HepG2 (cell line): ENCODE results near the gene APC2. TPM values are rescaled to one million over a fixed set of nuclear protein-coding genes. Genes with fewer than 3 reads are reported as not detected.

Experiments
- BCL6 ChIP-seq: IDR thresholded peaks from 2 replicates; pipeline ENCODE4 v1.6.1; 2016; ENCODE audit warnings: missing genetic modification reagents, missing compliant biosample characterization
- ETV5 ChIP-seq: IDR thresholded peaks from 2 replicates; pipeline ENCODE4 v1.6.1; 2018; ENCODE audit warnings: missing biosample characterization, missing genetic modification reagents, inconsistent platforms, borderline replicate concordance
- HMGXB4 ChIP-seq, 2 experiments: sonication (generic) in 1 of 2; formaldehyde crosslinking in 1 of 2; IDR thresholded peaks; 2 replicates each; pipeline versions ENCODE4 v1.4.0 to v1.6.1; 2018 to 2020; ENCODE audit warnings: missing genetic modification reagents in 2 of 2, borderline replicate concordance in 1 of 2, low read depth in 1 of 2, mild to moderate bottlenecking in 1 of 2, missing biosample characterization in 1 of 2
- POLR2G ChIP-seq: fragments of 200-400 bp; formaldehyde crosslinking; IDR thresholded peaks from 2 replicates; pipeline ENCODE4 v1.6.1; 2018; ENCODE audit warnings: mild to moderate bottlenecking, low read depth, low read length, moderate library complexity
- U2AF2 ChIP-seq: fragments of 200-400 bp; formaldehyde crosslinking; IDR thresholded peaks from 2 replicates; pipeline ENCODE4 v1.6.1; 2017; ENCODE audit warnings: low read depth, mild to moderate bottlenecking, low read length
- ZMYM4 ChIP-seq: sonication (generic); formaldehyde crosslinking; IDR thresholded peaks from 2 replicates; pipeline ENCODE4 v1.8.1; 2023; ENCODE audit warnings: mild to moderate bottlenecking, missing genetic modification reagents
- ZNF143 ChIP-seq: sonication (generic); formaldehyde crosslinking; IDR thresholded peaks from 2 replicates; pipeline ENCODE4 v1.4.0; 2020; ENCODE audit warnings: missing genetic modification reagents
- ZNF503 ChIP-seq: sonication (generic); formaldehyde crosslinking; IDR thresholded peaks from 2 replicates; pipeline ENCODE4 v1.4.0; 2020; ENCODE audit warnings: missing genetic modification reagents
- ZNF569 ChIP-seq: sonication (generic); formaldehyde crosslinking; IDR thresholded peaks from 2 replicates; pipeline ENCODE4 v1.5.0; 2020; ENCODE audit warnings: mild to moderate bottlenecking, missing genetic modification reagents, moderate library complexity, borderline replicate concordance
- polyA plus RNA-seq, 8 experiments: library from polyadenylated mRNA; depleted of rRNA in 3 of 8; stranded (reverse) in 7 of 8; unstranded in 1 of 8; fragments of >200 nt; fragmentation: Illumina TruSeq in 4 of 8; extraction: Trizol in 4 of 8; gene quantifications; 2 replicates each; pipeline versions ENCODE4 v1.2.1 to v1.2.3, GENCODE V29; 2011 to 2016; ENCODE audit warnings: low read depth in 4 of 8, missing spikeins in 1 of 8, mixed read lengths in 1 of 8; ENCODE audit not compliant: insufficient read depth in 1 of 8
- total RNA-seq, 5 experiments: library from RNA; depleted of rRNA; stranded (reverse); fragments of >200 nt; fragmentation: Illumina TruSeq; extraction: Trizol; gene quantifications; 2 replicates each; pipeline ENCODE4 v1.2.3, GENCODE V29; 2016; ENCODE audit warnings: low read depth in 1 of 5
- TF ChIP-seq, protein P1 (sequence below): sonication (generic); formaldehyde crosslinking; IDR thresholded peaks from 2 replicates; pipeline ENCODE4 v1.4.0; 2020; ENCODE audit warnings: missing genetic modification reagents, borderline replicate concordance
- TF ChIP-seq, protein P2 (sequence below): IDR thresholded peaks from 2 replicates; pipeline ENCODE4 v1.6.1; 2016; ENCODE audit warnings: low read depth, missing genetic modification reagents, missing compliant biosample characterization
- TF ChIP-seq, protein P3 (sequence below): sonication (generic); formaldehyde crosslinking; IDR thresholded peaks from 2 replicates; pipeline ENCODE4 v1.5.0; 2020; ENCODE audit warnings: missing genetic modification reagents, mild to moderate bottlenecking, borderline replicate concordance

APC2 gene
- total and polyA plus RNA-seq, 2 of the 13 experiments (the other 11 are each of a cell fraction or from before 2014, with no cell fraction given), result 0.08 to 0.22 TPM

DNA sequence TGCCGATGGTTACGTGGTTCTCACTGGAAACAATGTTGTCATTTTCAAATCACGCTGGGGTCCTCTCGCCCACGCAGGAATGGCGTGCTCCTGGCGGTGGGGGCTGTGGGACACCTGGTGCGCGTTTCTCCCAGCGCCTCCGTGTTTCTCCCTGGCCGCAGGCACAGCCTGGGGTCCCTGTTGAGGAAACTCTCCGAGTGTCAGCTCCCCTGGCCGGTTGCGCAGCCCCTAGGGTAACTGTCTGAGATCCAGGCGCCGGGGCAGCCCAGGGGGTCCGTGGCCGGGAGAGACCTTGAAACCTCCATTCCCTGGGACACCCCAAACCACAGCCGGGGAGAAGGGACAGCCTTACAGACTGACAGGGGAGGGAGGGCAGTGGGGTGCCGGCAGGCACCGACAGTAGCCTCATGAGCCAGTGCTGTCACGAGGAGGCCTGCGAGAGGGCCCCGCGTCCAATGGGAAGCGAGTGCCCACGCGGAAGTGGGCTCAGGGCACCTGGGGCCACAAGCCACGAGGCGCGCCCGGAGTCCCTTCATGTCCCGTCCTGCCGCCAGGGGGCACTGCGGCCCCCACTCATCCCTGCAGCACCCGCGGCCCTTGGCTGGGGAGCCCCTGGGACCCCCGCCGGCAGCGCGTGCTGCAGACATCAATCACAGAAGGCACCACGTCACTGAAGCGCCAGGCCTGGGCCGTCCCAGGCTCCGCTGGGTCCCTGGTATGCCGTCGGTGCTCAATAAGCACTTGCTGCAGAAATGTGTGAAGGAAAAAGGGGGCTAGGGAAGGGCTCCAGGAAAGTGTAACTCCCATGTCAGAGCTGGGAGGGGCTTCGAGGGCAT is 53.4 kb downstream of the APC2 start (continued):
- TF ChIP-seq ZNF503 (CRISPR knock-in tag) (no peak), ETV5 (CRISPR knock-in tag) (0 out of 2 replicates have a peak, but pooled peaks have one; percentile 42), HMGXB4 (CRISPR knock-in tag; IDR thresholded peaks at IDR 0.05; ENCODE audit: borderline replicate concordance in 1 of 2, low read depth in 1 of 2) (peak; percentile 57 to 65; a peak in 1 of 4 replicates), ZMYM4 (CRISPR knock-in tag) (no peak), ZNF569 (CRISPR knock-in tag) (no peak), POLR2G (no peak), U2AF2 (no peak), BCL6 (CRISPR knock-in tag) (peak; percentile 29; the same call in 1 of the 2 replicates), ZNF143 (CRISPR knock-in tag) (peak; percentile 37; the same call in 1 of the 2 replicates)
- TF ChIP-seq, protein P1, sequence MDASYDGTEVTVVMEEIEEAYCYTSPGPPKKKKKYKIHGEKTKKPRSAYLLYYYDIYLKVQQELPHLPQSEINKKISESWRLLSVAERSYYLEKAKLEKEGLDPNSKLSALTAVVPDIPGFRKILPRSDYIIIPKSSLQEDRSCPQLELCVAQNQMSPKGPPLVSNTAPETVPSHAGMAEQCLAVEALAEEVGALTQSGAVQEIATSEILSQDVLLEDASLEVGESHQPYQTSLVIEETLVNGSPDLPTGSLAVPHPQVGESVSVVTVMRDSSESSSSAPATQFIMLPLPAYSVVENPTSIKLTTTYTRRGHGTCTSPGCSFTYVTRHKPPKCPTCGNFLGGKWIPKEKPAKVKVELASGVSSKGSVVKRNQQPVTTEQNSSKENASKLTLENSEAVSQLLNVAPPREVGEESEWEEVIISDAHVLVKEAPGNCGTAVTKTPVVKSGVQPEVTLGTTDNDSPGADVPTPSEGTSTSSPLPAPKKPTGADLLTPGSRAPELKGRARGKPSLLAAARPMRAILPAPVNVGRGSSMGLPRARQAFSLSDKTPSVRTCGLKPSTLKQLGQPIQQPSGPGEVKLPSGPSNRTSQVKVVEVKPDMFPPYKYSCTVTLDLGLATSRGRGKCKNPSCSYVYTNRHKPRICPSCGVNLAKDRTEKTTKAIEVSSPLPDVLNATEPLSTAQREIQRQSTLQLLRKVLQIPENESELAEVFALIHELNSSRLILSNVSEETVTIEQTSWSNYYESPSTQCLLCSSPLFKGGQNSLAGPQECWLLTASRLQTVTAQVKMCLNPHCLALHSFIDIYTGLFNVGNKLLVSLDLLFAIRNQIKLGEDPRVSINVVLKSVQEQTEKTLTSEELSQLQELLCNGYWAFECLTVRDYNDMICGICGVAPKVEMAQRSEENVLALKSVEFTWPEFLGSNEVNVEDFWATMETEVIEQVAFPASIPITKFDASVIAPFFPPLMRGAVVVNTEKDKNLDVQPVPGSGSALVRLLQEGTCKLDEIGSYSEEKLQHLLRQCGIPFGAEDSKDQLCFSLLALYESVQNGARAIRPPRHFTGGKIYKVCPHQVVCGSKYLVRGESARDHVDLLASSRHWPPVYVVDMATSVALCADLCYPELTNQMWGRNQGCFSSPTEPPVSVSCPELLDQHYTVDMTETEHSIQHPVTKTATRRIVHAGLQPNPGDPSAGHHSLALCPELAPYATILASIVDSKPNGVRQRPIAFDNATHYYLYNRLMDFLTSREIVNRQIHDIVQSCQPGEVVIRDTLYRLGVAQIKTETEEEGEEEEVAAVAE (CRISPR knock-in tag), result no peak
- TF ChIP-seq, protein P2, sequence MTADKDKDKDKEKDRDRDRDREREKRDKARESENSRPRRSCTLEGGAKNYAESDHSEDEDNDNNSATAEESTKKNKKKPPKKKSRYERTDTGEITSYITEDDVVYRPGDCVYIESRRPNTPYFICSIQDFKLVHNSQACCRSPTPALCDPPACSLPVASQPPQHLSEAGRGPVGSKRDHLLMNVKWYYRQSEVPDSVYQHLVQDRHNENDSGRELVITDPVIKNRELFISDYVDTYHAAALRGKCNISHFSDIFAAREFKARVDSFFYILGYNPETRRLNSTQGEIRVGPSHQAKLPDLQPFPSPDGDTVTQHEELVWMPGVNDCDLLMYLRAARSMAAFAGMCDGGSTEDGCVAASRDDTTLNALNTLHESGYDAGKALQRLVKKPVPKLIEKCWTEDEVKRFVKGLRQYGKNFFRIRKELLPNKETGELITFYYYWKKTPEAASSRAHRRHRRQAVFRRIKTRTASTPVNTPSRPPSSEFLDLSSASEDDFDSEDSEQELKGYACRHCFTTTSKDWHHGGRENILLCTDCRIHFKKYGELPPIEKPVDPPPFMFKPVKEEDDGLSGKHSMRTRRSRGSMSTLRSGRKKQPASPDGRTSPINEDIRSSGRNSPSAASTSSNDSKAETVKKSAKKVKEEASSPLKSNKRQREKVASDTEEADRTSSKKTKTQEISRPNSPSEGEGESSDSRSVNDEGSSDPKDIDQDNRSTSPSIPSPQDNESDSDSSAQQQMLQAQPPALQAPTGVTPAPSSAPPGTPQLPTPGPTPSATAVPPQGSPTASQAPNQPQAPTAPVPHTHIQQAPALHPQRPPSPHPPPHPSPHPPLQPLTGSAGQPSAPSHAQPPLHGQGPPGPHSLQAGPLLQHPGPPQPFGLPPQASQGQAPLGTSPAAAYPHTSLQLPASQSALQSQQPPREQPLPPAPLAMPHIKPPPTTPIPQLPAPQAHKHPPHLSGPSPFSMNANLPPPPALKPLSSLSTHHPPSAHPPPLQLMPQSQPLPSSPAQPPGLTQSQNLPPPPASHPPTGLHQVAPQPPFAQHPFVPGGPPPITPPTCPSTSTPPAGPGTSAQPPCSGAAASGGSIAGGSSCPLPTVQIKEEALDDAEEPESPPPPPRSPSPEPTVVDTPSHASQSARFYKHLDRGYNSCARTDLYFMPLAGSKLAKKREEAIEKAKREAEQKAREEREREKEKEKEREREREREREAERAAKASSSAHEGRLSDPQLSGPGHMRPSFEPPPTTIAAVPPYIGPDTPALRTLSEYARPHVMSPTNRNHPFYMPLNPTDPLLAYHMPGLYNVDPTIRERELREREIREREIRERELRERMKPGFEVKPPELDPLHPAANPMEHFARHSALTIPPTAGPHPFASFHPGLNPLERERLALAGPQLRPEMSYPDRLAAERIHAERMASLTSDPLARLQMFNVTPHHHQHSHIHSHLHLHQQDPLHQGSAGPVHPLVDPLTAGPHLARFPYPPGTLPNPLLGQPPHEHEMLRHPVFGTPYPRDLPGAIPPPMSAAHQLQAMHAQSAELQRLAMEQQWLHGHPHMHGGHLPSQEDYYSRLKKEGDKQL (CRISPR knock-in tag), result no peak
- TF ChIP-seq, protein P3, sequence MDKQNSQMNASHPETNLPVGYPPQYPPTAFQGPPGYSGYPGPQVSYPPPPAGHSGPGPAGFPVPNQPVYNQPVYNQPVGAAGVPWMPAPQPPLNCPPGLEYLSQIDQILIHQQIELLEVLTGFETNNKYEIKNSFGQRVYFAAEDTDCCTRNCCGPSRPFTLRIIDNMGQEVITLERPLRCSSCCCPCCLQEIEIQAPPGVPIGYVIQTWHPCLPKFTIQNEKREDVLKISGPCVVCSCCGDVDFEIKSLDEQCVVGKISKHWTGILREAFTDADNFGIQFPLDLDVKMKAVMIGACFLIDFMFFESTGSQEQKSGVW (CRISPR knock-in tag), result no peak
